H9 (cell line): ENCODE measurements around the gene XK. TPM values are rescaled to one million over a fixed set of nuclear protein-coding genes. Genes with fewer than 3 reads are reported as not detected.

Experiments
- DNase-seq: peaks from one replicate; pipeline ENCODE4 v3.0.0-alpha.2; 2017
- H2AFZ ChIP-seq: one replicate; pipeline ENCODE4 v1.6.1; 2013; ENCODE audit warnings: mild to moderate bottlenecking, low read length, control low read depth, moderate library complexity
- H2AK5ac ChIP-seq: 2 replicates; pipeline ENCODE4 v1.6.1; 2013; ENCODE audit warnings: low read length, control low read depth, mixed read lengths; ENCODE audit not compliant: insufficient read length
- H2BK120ac ChIP-seq: one replicate; pipeline ENCODE4 v1.6.1; 2013; ENCODE audit warnings: low read depth, mild to moderate bottlenecking, low read length, control low read depth, inconsistent platforms; ENCODE audit not compliant: poor library complexity, severe bottlenecking
- H2BK12ac ChIP-seq: 2 replicates; pipeline ENCODE4 v1.6.1; 2013; ENCODE audit warnings: low read length, control low read depth, mixed read lengths, low read depth; ENCODE audit not compliant: insufficient read length
- H2BK15ac ChIP-seq: 2 replicates; pipeline ENCODE4 v1.6.1; 2013; ENCODE audit warnings: low read depth, low read length, control low read depth
- H2BK20ac ChIP-seq: one replicate; pipeline ENCODE4 v1.6.1; 2013; ENCODE audit warnings: low read depth, mild to moderate bottlenecking, low read length, control low read depth, inconsistent platforms; ENCODE audit not compliant: poor library complexity, severe bottlenecking
- H2BK5ac ChIP-seq: 2 replicates; pipeline ENCODE4 v1.6.1; 2013; ENCODE audit warnings: low read length, control low read depth, mixed read lengths; ENCODE audit not compliant: insufficient read length
- H3K14ac ChIP-seq: 2 replicates; pipeline ENCODE4 v1.6.1; 2013; ENCODE audit warnings: low read length, control low read depth; ENCODE audit not compliant: insufficient read depth
- H3K18ac ChIP-seq: 2 replicates; pipeline ENCODE4 v1.6.1; 2013; ENCODE audit warnings: low read depth, mild to moderate bottlenecking, mixed read lengths, low read length, control low read depth; ENCODE audit not compliant: insufficient read length
- H3K23ac ChIP-seq: 2 replicates; pipeline ENCODE4 v1.6.1; 2013; ENCODE audit warnings: low read length, control low read depth, mixed read lengths, low read depth; ENCODE audit not compliant: insufficient read length
- H3K23me2 ChIP-seq: 2 replicates; pipeline ENCODE4 v1.6.1; 2013; ENCODE audit warnings: low read depth, mild to moderate bottlenecking, mixed read lengths, low read length, control low read depth; ENCODE audit not compliant: insufficient read length, poor library complexity, severe bottlenecking
- H3K27ac ChIP-seq: 2 replicates; pipeline ENCODE4 v1.5.1; 2013; ENCODE audit warnings: low read length, control low read depth, mixed read lengths, low read depth; ENCODE audit not compliant: insufficient read length
- H3K27me3 ChIP-seq: 2 replicates; pipeline ENCODE4 v1.6.1; 2013; ENCODE audit warnings: low read length, control low read depth, inconsistent platforms; ENCODE audit not compliant: insufficient read depth
- H3K4ac ChIP-seq: 2 replicates; pipeline ENCODE4 v1.6.1; 2013; ENCODE audit warnings: low read depth, mild to moderate bottlenecking, control low read depth, inconsistent platforms, low read length, moderate library complexity
- H3K4me1 ChIP-seq: 2 replicates; pipeline ENCODE4 v1.6.1; 2013; ENCODE audit warnings: low read length, control low read depth, inconsistent platforms; ENCODE audit not compliant: insufficient read depth
- H3K4me2 ChIP-seq: 2 replicates; pipeline ENCODE4 v1.6.1; 2013; ENCODE audit warnings: low read length, control low read depth, mixed read lengths; ENCODE audit not compliant: insufficient read length, insufficient read depth
- H3K56ac ChIP-seq: 2 replicates; pipeline ENCODE4 v1.6.1; 2013; ENCODE audit warnings: low read depth, mild to moderate bottlenecking, mixed read lengths, low read length, control low read depth; ENCODE audit not compliant: insufficient read length
- H3K79me1 ChIP-seq: 2 replicates; pipeline ENCODE4 v1.6.1; 2013; ENCODE audit warnings: low read depth, mild to moderate bottlenecking, moderate library complexity, low read length, control low read depth, inconsistent platforms; ENCODE audit not compliant: insufficient read depth, poor library complexity, severe bottlenecking
- H3K79me2 ChIP-seq: 2 replicates; pipeline ENCODE4 v1.6.1; 2013; ENCODE audit warnings: low read length, control low read depth, inconsistent platforms; ENCODE audit not compliant: insufficient read depth
- H3K9ac ChIP-seq: 2 replicates; pipeline ENCODE4 v1.6.1; 2013; ENCODE audit warnings: low read length, control low read depth, mixed read lengths; ENCODE audit not compliant: insufficient read length; ENCODE audit errors: extremely low read depth
- H3K9me3 ChIP-seq: one replicate; pipeline ENCODE4 v1.6.1; 2013; ENCODE audit warnings: low read depth, low read length, inconsistent platforms; ENCODE audit not compliant: control insufficient read depth
- H3T11ph ChIP-seq: one replicate; pipeline ENCODE4 v1.6.1; 2013; ENCODE audit warnings: mild to moderate bottlenecking, low read length, control low read depth, inconsistent platforms
- H4K20me1 ChIP-seq: one replicate; pipeline ENCODE4 v1.6.1; 2013; ENCODE audit not compliant: control insufficient read depth, insufficient read length, insufficient read depth
- H4K5ac ChIP-seq: 2 replicates; pipeline ENCODE4 v1.6.1; 2013; ENCODE audit warnings: low read depth, mild to moderate bottlenecking, mixed read lengths, low read length, control low read depth; ENCODE audit not compliant: insufficient read length
- H4K8ac ChIP-seq: replicated peaks from 2 replicates; pipeline ENCODE4 v1.6.1; 2013; ENCODE audit warnings: low read length, control low read depth, mixed read lengths, low read depth; ENCODE audit not compliant: insufficient read length
- H4K91ac ChIP-seq: 2 replicates; pipeline ENCODE4 v1.6.1; 2013; ENCODE audit warnings: low read depth, mild to moderate bottlenecking, moderate library complexity, mixed read lengths, low read length, control low read depth; ENCODE audit not compliant: insufficient read length
- H3K27ac Mint-ChIP-seq, 3 experiments: 2 replicates in 2 of 3; 3 replicates in 1 of 3; pipeline ENCODE4 v1.8.0; 2020 to 2021; ENCODE audit warnings: mixed read lengths in 3 of 3, mild to moderate bottlenecking in 1 of 3, moderate library complexity in 1 of 3
- H3K27me3 Mint-ChIP-seq: 2 replicates; pipeline ENCODE4 v1.8.0; 2021; ENCODE audit warnings: low read depth, mild to moderate bottlenecking, moderate library complexity, mixed read lengths
- H3K36me3 Mint-ChIP-seq, 3 experiments: 2 replicates in 2 of 3; 3 replicates in 1 of 3; pipeline ENCODE4 v1.8.0; 2020 to 2021; ENCODE audit warnings: low read depth in 3 of 3, mixed read lengths in 3 of 3; ENCODE audit not compliant: insufficient read depth in 1 of 3
- H3K4me1 Mint-ChIP-seq, 2 experiments: 2 replicates each; pipeline ENCODE4 v1.8.0; 2020; ENCODE audit warnings: mixed read lengths in 2 of 2
- H3K4me3 Mint-ChIP-seq, 2 experiments: 2 replicates in 1 of 2; 3 replicates in 1 of 2; pipeline ENCODE4 v1.8.0; 2020 to 2021; ENCODE audit warnings: mild to moderate bottlenecking in 2 of 2, mixed read lengths in 2 of 2, moderate library complexity in 1 of 2
- H3K9me3 Mint-ChIP-seq, 2 experiments: 2 replicates in 1 of 2; 3 replicates in 1 of 2; pipeline ENCODE4 v1.8.0; 2020; ENCODE audit warnings: mild to moderate bottlenecking in 2 of 2, mixed read lengths in 2 of 2, moderate library complexity in 1 of 2
- WGBS: extraction: QIAGEN DNeasy Blood & Tissue Kit; methylation state at CpG from one replicate; pipeline ENCODE4 v1.1.7; 2013; ENCODE audit warnings: missing lambda C conversion rate, low lambda C conversion rate, mixed read lengths; ENCODE audit not compliant: insufficient read length; ENCODE audit errors: extremely low coverage; 5-methylcytosine and 5-hydroxymethylcytosine counted together
- total RNA-seq: library from RNA; stranded (reverse); gene quantifications from 2 replicates; pipeline ENCODE4 v1.2.1, GENCODE V29; 2021
- TF ChIP-seq, protein P1 (sequence below): fragments of 200-600 bp; sonication (generic); conservative IDR thresholded peaks from 3 replicates; pipeline ENCODE4 v1.8.0; 2021; ENCODE audit warnings: antibody characterized with exemption, mild to moderate bottlenecking

XK gene
- total RNA-seq, 1 experiment from 2014 or later = 0.85 TPM

DNA sequence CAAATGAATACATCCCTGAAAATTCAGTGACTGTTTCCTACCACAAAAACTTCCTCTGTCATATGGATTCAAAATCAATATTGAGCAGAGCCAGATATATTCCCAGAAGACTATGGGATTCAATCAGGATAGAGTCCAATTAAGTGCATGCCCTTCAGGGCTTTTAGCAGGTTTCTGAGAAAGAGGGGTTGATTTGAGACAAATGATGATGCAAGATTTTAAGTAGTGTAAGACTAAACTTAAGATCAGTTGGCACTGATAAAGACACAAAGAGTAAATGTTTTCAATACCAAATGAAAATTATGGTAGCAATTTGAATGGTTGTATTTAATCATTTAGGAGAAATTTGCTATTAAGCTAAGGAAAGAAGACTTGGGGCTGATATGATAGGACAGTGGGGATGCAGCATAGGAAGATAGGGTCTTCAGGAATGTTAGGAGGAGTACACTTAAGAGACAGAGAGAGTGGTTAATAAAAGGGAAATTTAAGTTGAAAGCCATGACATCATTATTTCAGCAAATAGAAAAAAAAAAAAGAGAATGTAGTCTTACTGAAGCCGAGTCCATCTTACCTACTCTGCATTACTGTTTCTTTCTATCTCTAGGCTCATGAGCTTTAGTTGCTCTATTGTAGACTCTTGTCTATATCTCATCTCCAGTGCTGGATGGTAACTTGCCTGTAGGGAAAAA, 32.0 kb upstream of the XK start:
- Histone ChIP-seq H2BK120ac (no peak overlapping the region), H3K9me3 (no peaks in the 10 kb centered on the region), H4K5ac (no peak overlapping the region), H3K9ac (no peak overlapping the region), H3K27ac (no peak overlapping the region), H3K4me2 (no peak overlapping the region), H4K8ac (no peak overlapping the region), H3K18ac (no peak overlapping the region), H3T11ph (no peak overlapping the region), H3K4me1 (peaks cover 6% of the 10 kb centered on the region; the same call in 1 of the 2 replicates), H3K27me3 (no peaks in the 10 kb centered on the region), H3K79me1 (no peaks in the 10 kb centered on the region), H3K56ac (no peak overlapping the region), H3K14ac (no peak overlapping the region), H3K79me2 (no peaks in the 10 kb centered on the region), H2BK20ac (no peak overlapping the region), H2AK5ac (no peak overlapping the region), H3K23ac (no peak overlapping the region), H4K91ac (no peak overlapping the region), H2BK12ac (no peak overlapping the region), H2BK5ac (no peak overlapping the region), H2AFZ (no peak overlapping the region), H3K23me2 (no peaks in the 10 kb centered on the region), H3K4ac (no peak overlapping the region), H2BK15ac (no peak overlapping the region), H4K20me1 (no peaks in the 10 kb centered on the region)
- H3K4me1 Mint-ChIP-seq = peaks cover 10 to 16% of the 10 kb centered on the region in 2 experiments; a peak in 3 of 4 replicates
- no peak overlapping the region for H3K27ac Mint-ChIP-seq
- DNase-seq = no peak
- no peak overlapping the region for H3K4me3 Mint-ChIP-seq
- H3K9me3 Mint-ChIP-seq = peaks cover 54 to 66% of the 10 kb centered on the region in 2 experiments
- H3K36me3 Mint-ChIP-seq = peaks cover 0 to 2% (median 2%) of the 10 kb centered on the region in 3 experiments; a peak in 3 of 7 replicates
- no peaks in the 10 kb centered on the region for H3K27me3 Mint-ChIP-seq
- WGBS = no CpG with 5 or more reads among the region's 1 CpG
- TF ChIP-seq, protein P1, sequence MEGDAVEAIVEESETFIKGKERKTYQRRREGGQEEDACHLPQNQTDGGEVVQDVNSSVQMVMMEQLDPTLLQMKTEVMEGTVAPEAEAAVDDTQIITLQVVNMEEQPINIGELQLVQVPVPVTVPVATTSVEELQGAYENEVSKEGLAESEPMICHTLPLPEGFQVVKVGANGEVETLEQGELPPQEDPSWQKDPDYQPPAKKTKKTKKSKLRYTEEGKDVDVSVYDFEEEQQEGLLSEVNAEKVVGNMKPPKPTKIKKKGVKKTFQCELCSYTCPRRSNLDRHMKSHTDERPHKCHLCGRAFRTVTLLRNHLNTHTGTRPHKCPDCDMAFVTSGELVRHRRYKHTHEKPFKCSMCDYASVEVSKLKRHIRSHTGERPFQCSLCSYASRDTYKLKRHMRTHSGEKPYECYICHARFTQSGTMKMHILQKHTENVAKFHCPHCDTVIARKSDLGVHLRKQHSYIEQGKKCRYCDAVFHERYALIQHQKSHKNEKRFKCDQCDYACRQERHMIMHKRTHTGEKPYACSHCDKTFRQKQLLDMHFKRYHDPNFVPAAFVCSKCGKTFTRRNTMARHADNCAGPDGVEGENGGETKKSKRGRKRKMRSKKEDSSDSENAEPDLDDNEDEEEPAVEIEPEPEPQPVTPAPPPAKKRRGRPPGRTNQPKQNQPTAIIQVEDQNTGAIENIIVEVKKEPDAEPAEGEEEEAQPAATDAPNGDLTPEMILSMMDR = no peak
